HepG2 (cell line): ENCODE measurements around the gene DDX20. TPM values are rescaled to one million over a fixed set of nuclear protein-coding genes. Genes with fewer than 3 reads are reported as not detected.

Experiments used
- CBX5 ChIP-seq: sonication (generic); formaldehyde crosslinking; IDR thresholded peaks from 2 replicates; pipeline ENCODE4 v1.4.0; 2020; ENCODE audit warnings: missing genetic modification reagents, borderline replicate concordance
- ERF ChIP-seq: IDR thresholded peaks from 2 replicates; pipeline ENCODE4 v1.6.1; 2018; ENCODE audit warnings: missing biosample characterization, missing genetic modification reagents
- HBP1 ChIP-seq: IDR thresholded peaks from 2 replicates; pipeline ENCODE4 v1.6.1; 2016; ENCODE audit warnings: low read depth, control low read depth
- MXD4 ChIP-seq: IDR thresholded peaks from 2 replicates; pipeline ENCODE4 v1.6.1; 2016; ENCODE audit warnings: mild to moderate bottlenecking, missing biosample characterization, missing genetic modification reagents
- MYC ChIP-seq: sonication (generic); formaldehyde crosslinking; IDR thresholded peaks from 2 replicates; pipeline ENCODE4 v1.9.0; 2021; ENCODE audit warnings: missing genetic modification reagents, borderline replicate concordance
- NFAT5 ChIP-seq: sonication (generic); formaldehyde crosslinking; IDR thresholded peaks from 2 replicates; pipeline ENCODE4 v1.4.0; 2020; ENCODE audit warnings: missing genetic modification reagents
- SALL1 ChIP-seq: sonication (generic); formaldehyde crosslinking; IDR thresholded peaks from 2 replicates; pipeline ENCODE4 v1.8.0; 2022; ENCODE audit warnings: mild to moderate bottlenecking, missing genetic modification reagents
- SPEN ChIP-seq: sonication (generic); formaldehyde crosslinking; IDR thresholded peaks from 2 replicates; pipeline ENCODE4 v1.5.1; 2020; ENCODE audit warnings: low read depth, mild to moderate bottlenecking, missing genetic modification reagents
- TBX2 ChIP-seq: sonication (generic); formaldehyde crosslinking; IDR thresholded peaks from 2 replicates; pipeline ENCODE4 v1.5.0; 2020; ENCODE audit warnings: missing genetic modification reagents, mild to moderate bottlenecking, borderline replicate concordance
- THAP11 ChIP-seq: IDR thresholded peaks from 2 replicates; pipeline ENCODE4 v1.6.1; 2016; ENCODE audit warnings: missing biosample characterization, missing genetic modification reagents
- TMF1 ChIP-seq: sonication (generic); formaldehyde crosslinking; IDR thresholded peaks from 2 replicates; pipeline ENCODE4 v1.8.1; 2022; ENCODE audit warnings: low read depth, missing genetic modification reagents
- TP53 ChIP-seq: sonication (generic); formaldehyde crosslinking; conservative IDR thresholded peaks from 2 replicates; pipeline ENCODE4 v1.4.0; 2020; ENCODE audit warnings: missing genetic modification reagents
- ZFP90 ChIP-seq: sonication (generic); formaldehyde crosslinking; IDR thresholded peaks from 2 replicates; pipeline ENCODE4 v1.8.0; 2022; ENCODE audit warnings: missing genetic modification reagents, mild to moderate bottlenecking, inconsistent platforms, borderline replicate concordance
- ZFYVE20 ChIP-seq: sonication (generic); formaldehyde crosslinking; IDR thresholded peaks from 2 replicates; pipeline ENCODE4 v1.8.0; 2023; ENCODE audit warnings: low read depth, mild to moderate bottlenecking, moderate library complexity, missing genetic modification reagents, borderline replicate concordance
- ZNF263 ChIP-seq: sonication (generic); formaldehyde crosslinking; IDR thresholded peaks from 2 replicates; pipeline ENCODE4 v1.4.0; 2020; ENCODE audit warnings: missing genetic modification reagents
- ZNF501 ChIP-seq: sonication (generic); formaldehyde crosslinking; IDR thresholded peaks from 2 replicates; pipeline ENCODE4 v1.5.1; 2020; ENCODE audit warnings: mild to moderate bottlenecking, moderate library complexity, missing genetic modification reagents
- ZNF547 ChIP-seq: sonication (generic); formaldehyde crosslinking; IDR thresholded peaks from 2 replicates; pipeline ENCODE4 v1.5.1; 2020; ENCODE audit warnings: mild to moderate bottlenecking, missing genetic modification reagents
- ZNF558 ChIP-seq: sonication (generic); formaldehyde crosslinking; IDR thresholded peaks from 2 replicates; pipeline ENCODE4 v1.9.0; 2022; ENCODE audit warnings: mild to moderate bottlenecking, missing genetic modification reagents, borderline replicate concordance
- ZNF564 ChIP-seq: sonication (generic); formaldehyde crosslinking; IDR thresholded peaks from 2 replicates; pipeline ENCODE4 v1.8.1; 2023; ENCODE audit warnings: mild to moderate bottlenecking, missing genetic modification reagents
- ZNF567 ChIP-seq: sonication (generic); formaldehyde crosslinking; IDR thresholded peaks from 2 replicates; pipeline ENCODE4 v1.8.1; 2023; ENCODE audit warnings: mild to moderate bottlenecking, missing genetic modification reagents, borderline replicate concordance
- ZNF75D ChIP-seq: sonication (generic); formaldehyde crosslinking; IDR thresholded peaks from 2 replicates; pipeline ENCODE4 v1.8.1; 2023; ENCODE audit warnings: missing genetic modification reagents, mild to moderate bottlenecking, borderline replicate concordance
- ZNF781 ChIP-seq: sonication (generic); formaldehyde crosslinking; IDR thresholded peaks from 2 replicates; pipeline ENCODE4 v1.5.1; 2020; ENCODE audit warnings: borderline replicate concordance, mild to moderate bottlenecking, missing genetic modification reagents; ENCODE audit errors: not compliant biosample characterization
- ZSCAN21 ChIP-seq: sonication (generic); formaldehyde crosslinking; IDR thresholded peaks from 2 replicates; pipeline ENCODE4 v1.8.0; 2022; ENCODE audit warnings: mild to moderate bottlenecking, missing genetic modification reagents, moderate library complexity, borderline replicate concordance
- polyA plus RNA-seq, 8 experiments: library from polyadenylated mRNA; depleted of rRNA in 3 of 8; stranded (reverse) in 7 of 8; unstranded in 1 of 8; fragments of >200 nt; fragmentation: Illumina TruSeq in 4 of 8; extraction: Trizol in 4 of 8; gene quantifications; 2 replicates each; pipeline versions ENCODE4 v1.2.1 to v1.2.3, GENCODE V29; 2011 to 2016; ENCODE audit warnings: low read depth in 4 of 8, missing spikeins in 1 of 8, mixed read lengths in 1 of 8; ENCODE audit not compliant: insufficient read depth in 1 of 8
- total RNA-seq, 5 experiments: library from RNA; depleted of rRNA; stranded (reverse); fragments of >200 nt; fragmentation: Illumina TruSeq; extraction: Trizol; gene quantifications; 2 replicates each; pipeline ENCODE4 v1.2.3, GENCODE V29; 2016; ENCODE audit warnings: low read depth in 1 of 5

The DDX20 gene
- total and polyA plus RNA-seq, 2 of the 13 experiments (the other 11 are each of a cell fraction or from before 2014, with no cell fraction given), result 4.0 to 14.3 TPM

- peak; percentile 78 for TF ChIP-seq ZNF501 (CRISPR knock-in tag)
- TF ChIP-seq ZSCAN21 (CRISPR knock-in tag), result peak; percentile 83
- peak; percentile 90 for TF ChIP-seq NFAT5
- TF ChIP-seq SALL1 (CRISPR knock-in tag), result peak; percentile 70
- peak; percentile 83 for TF ChIP-seq MYC (CRISPR knock-in tag)
- peak; percentile 80 for TF ChIP-seq ZNF547 (CRISPR knock-in tag)
- 0 out of 2 replicates have a peak, but pooled peaks have one; percentile 20 for TF ChIP-seq ZFYVE20
- TF ChIP-seq SPEN (CRISPR knock-in tag), result peak; percentile 78; the same call in 1 of the 2 replicates
- TF ChIP-seq CBX5 (CRISPR knock-in tag), result peak; percentile 37; the same call in 1 of the 2 replicates
- TF ChIP-seq THAP11 (CRISPR knock-in tag), result peak; percentile 47; the same call in 1 of the 2 replicates
- peak; percentile 68 for TF ChIP-seq ZNF263 (CRISPR knock-in tag)
- TF ChIP-seq TP53 (CRISPR knock-in tag), result 0 out of 2 replicates have a peak, but pooled peaks have one; percentile 65
- 0 out of 2 replicates have a peak, but pooled peaks have one; percentile 36 for TF ChIP-seq ERF (CRISPR knock-in tag)
- TF ChIP-seq ZNF75D, result peak; percentile 28; the same call in 1 of the 2 replicates
- peak; percentile 80; the same call in 1 of the 2 replicates for TF ChIP-seq ZFP90 (CRISPR knock-in tag)
- TF ChIP-seq MXD4 (CRISPR knock-in tag), result peak; percentile 51; the same call in 1 of the 2 replicates
- TF ChIP-seq TMF1, result peak; percentile 38; the same call in 1 of the 2 replicates
- TF ChIP-seq ZNF564, result peak; percentile 78; the same call in 1 of the 2 replicates
- TF ChIP-seq ZNF558 (CRISPR knock-in tag), result no peak; the same call in 1 of the 2 replicates
- TF ChIP-seq HBP1, result 0 out of 2 replicates have a peak, but pooled peaks have one; percentile 49
- peak; percentile 66 for TF ChIP-seq TBX2 (CRISPR knock-in tag)
- TF ChIP-seq ZNF567 (CRISPR knock-in tag), result peak; percentile 78; the same call in 1 of the 2 replicates
- TF ChIP-seq ZNF781, result peak; percentile 97
Measured at GRCh38 chr1:111739194-111739924, 16.3 kb upstream of the DDX20 start, which contains the start of gene INKA2 (continued).
